ES-I3 (cell line): ENCODE results near the gene NPC1.
"Not testable (repeated sequence)": the region's sequence is repeated elsewhere in the genome, so short reads cannot be mapped to it uniquely, and the experiment has no call there.

Source experiments
- H3K36me3 ChIP-seq: 2 replicates; pipeline ENCODE4 v1.6.1; 2013; ENCODE audit warnings: mild to moderate bottlenecking, low read length, control low read depth, moderate library complexity; ENCODE audit not compliant: insufficient read depth
- H3K4me1 ChIP-seq: 2 replicates; pipeline ENCODE4 v1.6.1; 2013; ENCODE audit warnings: mild to moderate bottlenecking, control low read depth, low read length; ENCODE audit not compliant: insufficient read depth
- H3K9ac ChIP-seq: 2 replicates; pipeline ENCODE4 v1.6.1; 2013; ENCODE audit warnings: low read depth, mild to moderate bottlenecking, low read length, moderate library complexity
- H3K9me3 ChIP-seq: 2 replicates; pipeline ENCODE4 v1.6.1; 2013; ENCODE audit warnings: mild to moderate bottlenecking, low read length, moderate library complexity; ENCODE audit not compliant: control insufficient read depth, insufficient read depth

The NPC1 gene

GRCh38 chr18:23521907-23522306, 64.4 kb downstream of the NPC1 start:
- H3K36me3 ChIP-seq = peaks cover 30% of the 10 kb centered on the region
- no peak overlapping the region for H3K9ac ChIP-seq
- no peaks in the 10 kb centered on the region; the same call in 1 of the 2 replicates for H3K9me3 ChIP-seq
- H3K4me1 ChIP-seq = peaks cover 6% of the 10 kb centered on the region; the same call in 1 of the 2 replicates

- Histone ChIP-seq H3K36me3 (peaks cover 27% of the 10 kb centered on the region), H3K9ac (no peak overlapping the region), H3K4me1 (peaks cover 6% of the 10 kb centered on the region; the same call in 1 of the 2 replicates), H3K9me3 (no peaks in the 10 kb centered on the region; the same call in 1 of the 2 replicates)
Measured at GRCh38 chr18:23521271-23521670, 65.0 kb downstream of the NPC1 start.

GRCh38 chr18:23519734-23520133, 66.6 kb downstream of the NPC1 start:
- peaks cover 6% of the 10 kb centered on the region; the same call in 1 of the 2 replicates for H3K4me1 ChIP-seq
- no peak overlapping the region for H3K9ac ChIP-seq
- peaks cover 20% of the 10 kb centered on the region for H3K36me3 ChIP-seq
- H3K9me3 ChIP-seq = no peaks in the 10 kb centered on the region

DNA sequence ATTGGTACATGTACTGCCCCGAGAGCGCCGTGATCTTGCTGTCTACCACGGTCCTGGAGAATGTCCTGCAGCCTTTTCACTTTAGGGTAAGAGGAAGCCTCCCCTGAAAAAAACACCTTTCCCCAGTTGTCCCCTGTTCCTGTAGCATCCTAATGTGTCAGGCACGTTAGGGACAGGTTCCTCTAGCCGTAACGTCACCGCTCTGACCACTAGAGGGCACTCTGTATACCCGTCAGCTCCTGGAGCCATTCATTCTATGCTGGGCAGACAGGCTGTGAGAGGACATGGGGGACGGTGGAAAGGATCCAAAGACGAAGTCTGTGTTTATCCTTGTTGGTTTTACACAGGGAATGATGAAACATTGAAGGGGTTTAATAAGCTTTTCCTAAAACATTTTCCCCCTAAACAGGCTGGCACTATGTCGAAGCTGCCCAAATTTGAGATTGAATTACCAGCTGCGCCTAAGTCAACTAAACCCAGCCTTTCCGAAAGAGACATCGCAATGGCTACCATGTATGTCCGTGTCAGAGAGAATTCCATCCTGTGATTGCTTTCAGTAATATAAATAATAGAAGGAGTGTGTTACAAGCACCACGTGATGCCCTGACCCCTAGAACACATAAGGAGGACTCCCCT, 70.3 kb downstream of the NPC1 start:
- H3K9ac ChIP-seq = no peak overlapping the region
- H3K36me3 ChIP-seq = peaks cover 12% of the 10 kb centered on the region; the same call in 1 of the 2 replicates
- H3K4me1 ChIP-seq = peaks cover 6% of the 10 kb centered on the region; the same call in 1 of the 2 replicates
- H3K9me3 ChIP-seq = no peaks in the 10 kb centered on the region

DNA sequence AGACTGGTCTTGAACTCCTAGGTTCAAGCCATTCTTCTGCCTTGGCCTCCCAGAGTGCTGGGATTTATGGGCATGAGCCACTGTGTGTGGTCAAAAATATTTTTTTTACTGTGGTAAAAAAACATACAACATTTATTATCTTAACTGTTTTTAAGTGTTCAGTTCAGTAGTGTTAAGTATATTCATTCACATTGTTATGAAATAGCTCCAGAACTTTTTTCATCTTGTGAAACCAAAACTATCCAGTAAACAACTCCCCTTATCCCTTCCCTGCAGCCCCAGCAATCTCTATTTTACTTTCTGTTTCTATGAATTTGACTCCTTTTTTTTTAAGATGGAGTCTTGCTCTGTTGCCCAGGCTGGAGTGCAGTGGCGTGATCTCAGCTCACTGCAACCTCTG, 73.7 kb downstream of the NPC1 start:
- Histone ChIP-seq H3K9me3 (no peaks in the 10 kb centered on the region), H3K36me3 (peaks cover 9% of the 10 kb centered on the region; the same call in 1 of the 2 replicates), H3K9ac (no peak overlapping the region), H3K4me1 (no peaks in the 10 kb centered on the region)

DNA sequence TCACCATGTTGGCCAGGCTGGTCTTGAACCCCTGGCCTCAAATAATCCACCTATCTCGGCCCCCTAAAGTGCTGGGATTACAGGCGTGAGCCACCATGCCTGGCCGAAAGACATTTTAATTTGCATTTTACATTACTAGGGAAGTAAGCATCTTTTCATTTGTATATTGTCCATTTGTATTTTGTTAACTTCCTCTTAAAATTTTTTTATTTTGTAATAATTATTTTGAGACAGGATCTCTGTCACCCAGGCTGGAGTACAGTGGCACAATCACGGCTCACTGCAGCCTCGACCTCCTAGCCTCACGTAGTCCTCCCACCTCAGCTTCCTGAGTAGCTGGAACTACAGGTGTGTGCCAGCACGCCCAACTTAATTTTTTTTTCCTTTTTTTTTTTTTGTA, 74.1 kb downstream of the NPC1 start:
- H3K9me3 ChIP-seq, H3K36me3 ChIP-seq, H3K4me1 ChIP-seq, H3K9ac ChIP-seq: not testable (repeated sequence)

GRCh38 chr18:23510923-23511322, 75.4 kb downstream of the NPC1 start:
- H3K9ac ChIP-seq = not testable (repeated sequence)

GRCh38 chr18:23506393-23506792, 79.9 kb downstream of the NPC1 start:
- H3K36me3 ChIP-seq = peaks cover 11% of the 10 kb centered on the region; the same call in 1 of the 2 replicates
- H3K9me3 ChIP-seq = no peaks in the 10 kb centered on the region
- H3K9ac ChIP-seq = no peak overlapping the region
- 0 out of 2 replicates have a peak, but pooled peaks cover 4% of the 10 kb centered on the region for H3K4me1 ChIP-seq

More at GRCh38 chr18:23510923-23511322, 75.4 kb downstream of the NPC1 start:
- H3K36me3 ChIP-seq = peaks cover 11% of the 10 kb centered on the region; the same call in 1 of the 2 replicates
- not testable (repeated sequence) for H3K9me3 ChIP-seq, H3K4me1 ChIP-seq

DNA sequence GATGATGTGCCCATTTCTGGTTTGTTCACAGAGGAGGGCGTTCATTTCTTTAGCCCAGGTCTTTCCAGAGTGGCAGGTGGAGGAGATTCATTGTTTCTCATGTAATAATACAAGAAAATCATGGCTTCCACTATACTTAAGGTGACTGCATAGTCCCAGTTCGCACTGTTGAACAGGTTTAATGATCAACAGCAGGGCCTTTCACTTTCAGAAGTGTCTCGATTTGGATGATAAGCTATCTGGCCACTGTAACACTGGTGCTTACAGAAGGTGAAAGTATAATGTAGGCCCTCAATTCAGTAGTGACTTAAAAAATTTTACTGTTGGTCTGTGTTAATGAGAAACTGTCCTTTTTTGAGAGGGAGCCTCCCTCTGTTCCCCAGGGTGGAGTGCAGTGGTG, 81.6 kb downstream of the NPC1 start:
- Histone ChIP-seq H3K4me1 (0 out of 2 replicates have a peak, but pooled peaks cover 4% of the 10 kb centered on the region), H3K9me3 (no peaks in the 10 kb centered on the region), H3K36me3 (peaks cover 7% of the 10 kb centered on the region; the same call in 1 of the 2 replicates), H3K9ac (no peak overlapping the region)

DNA sequence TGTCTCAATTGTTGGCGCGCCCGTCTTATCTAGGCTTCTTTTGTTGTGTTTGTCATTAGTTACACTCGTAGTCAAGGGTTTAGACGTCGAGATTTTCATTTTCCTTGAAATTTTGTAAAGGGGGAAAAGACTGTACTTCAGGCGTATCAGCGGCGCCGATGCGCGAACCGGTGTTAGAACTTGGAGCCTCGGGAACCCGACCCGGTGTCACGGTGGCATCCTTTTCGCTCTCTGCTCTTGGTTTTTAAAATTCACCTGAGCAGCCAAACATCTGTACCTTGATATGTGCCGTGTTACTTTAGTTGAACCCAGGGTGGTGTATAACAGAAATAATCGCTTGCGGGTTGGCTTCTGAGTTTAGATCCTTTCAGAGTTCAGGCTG, 82.4 kb downstream of the NPC1 start:
- Histone ChIP-seq H3K36me3 (peaks cover 7% of the 10 kb centered on the region; the same call in 1 of the 2 replicates), H3K9me3 (no peaks in the 10 kb centered on the region), H3K4me1 (0 out of 2 replicates have a peak, but pooled peaks cover 4% of the 10 kb centered on the region), H3K9ac (peak overlapping the region; percentile 93; the same call in 1 of the 2 replicates)

GRCh38 chr18:23503038-23503962, 83.0 kb downstream of the NPC1 start, which contains the start of gene RMC1:
RMC1 (plus strand) TSS chr18:23503511; CDS start chr18:23503619, 108 bp downstream.
- 0 out of 2 replicates have a peak, but pooled peaks cover 4% of the 10 kb centered on the region for H3K4me1 ChIP-seq
- H3K36me3 ChIP-seq = peaks cover 5% of the 10 kb centered on the region; the same call in 1 of the 2 replicates
- H3K9me3 ChIP-seq = no peaks in the 10 kb centered on the region
- peak within 1 kb of the TSS; percentile 93 for H3K9ac ChIP-seq

GRCh38 chr18:23502516-23503037, 83.7 kb downstream of the NPC1 start:
- H3K36me3 ChIP-seq = peaks cover 5% of the 10 kb centered on the region; the same call in 1 of the 2 replicates
- H3K9me3 ChIP-seq = no peaks in the 10 kb centered on the region
- H3K9ac ChIP-seq = peak overlapping the region; percentile 93
- 0 out of 2 replicates have a peak, but pooled peaks cover 4% of the 10 kb centered on the region for H3K4me1 ChIP-seq

DNA sequence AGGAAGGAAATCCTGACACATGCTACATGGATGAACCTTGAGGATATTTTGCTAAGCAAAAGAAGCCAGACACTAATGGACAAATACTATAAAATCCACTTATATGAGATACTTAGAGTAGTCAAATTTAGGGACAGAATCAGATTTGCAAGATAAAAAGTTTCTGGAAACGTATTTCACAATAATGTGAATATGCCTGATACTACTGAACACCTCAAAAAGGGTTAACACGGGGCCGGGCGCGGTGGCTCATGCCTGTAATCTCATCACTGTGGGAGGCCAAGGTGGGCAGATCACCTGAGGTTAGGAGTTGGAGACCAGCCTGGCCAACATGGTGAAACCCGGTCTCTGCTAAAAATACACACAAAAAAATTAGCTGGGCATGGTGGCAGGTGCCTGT, 84.7 kb downstream of the NPC1 start:
- Histone ChIP-seq H3K9ac (no peak overlapping the region), H3K36me3 (peaks cover 5% of the 10 kb centered on the region; the same call in 1 of the 2 replicates), H3K9me3 (no peaks in the 10 kb centered on the region), H3K4me1 (0 out of 2 replicates have a peak, but pooled peaks cover 4% of the 10 kb centered on the region)

- peaks cover 8% of the 10 kb centered on the region; the same call in 1 of the 2 replicates for H3K4me1 ChIP-seq
- H3K9me3 ChIP-seq = no peaks in the 10 kb centered on the region
- H3K36me3 ChIP-seq = no peaks in the 10 kb centered on the region
- H3K9ac ChIP-seq = no peak overlapping the region
Measured at GRCh38 chr18:23499291-23499781, 87.0 kb downstream of the NPC1 start.
